HCT116 (cell line): ENCODE measurements around the gene OR10A5.

ENCODE experiments used
- CEBPB ChIP-seq: IDR thresholded peaks from 2 replicates; pipeline ENCODE4 v1.6.1; 2012; ENCODE audit warnings: low read depth
- EGR1 ChIP-seq: IDR thresholded peaks from 2 replicates; pipeline ENCODE4 v1.6.1; 2012; ENCODE audit warnings: low read depth
- EZH2 ChIP-seq: fragments of 200-600 bp; sonication (generic); IDR thresholded peaks from 2 replicates; pipeline ENCODE4 v1.6.1; 2017; ENCODE audit warnings: antibody characterized with exemption, mixed run types
- EZH2phosphoT487 ChIP-seq: fragments of 200-600 bp; IDR thresholded peaks from 2 replicates; pipeline ENCODE4 v1.6.1; 2018; ENCODE audit warnings: antibody characterized with exemption, borderline replicate concordance
- POLR2A ChIP-seq: IDR thresholded peaks from 2 replicates; pipeline ENCODE4 v1.7.0; 2011; ENCODE audit warnings: borderline replicate concordance; ENCODE audit not compliant: insufficient read depth, insufficient read length; ENCODE audit errors: extremely low read depth
- POLR2AphosphoS5 ChIP-seq: IDR thresholded peaks from 2 replicates; pipeline ENCODE4 v1.6.1; 2011; ENCODE audit warnings: mild to moderate bottlenecking, low read depth, low read length, moderate library complexity
- SIN3A ChIP-seq: IDR thresholded peaks from 2 replicates; pipeline ENCODE4 v1.6.1; 2012; ENCODE audit warnings: low read depth
- SP1 ChIP-seq: IDR thresholded peaks from 2 replicates; pipeline ENCODE4 v1.6.1; 2012; ENCODE audit warnings: low read depth
- YY1 ChIP-seq: IDR thresholded peaks from 2 replicates; pipeline ENCODE4 v1.6.1; 2011; ENCODE audit warnings: low read length, low read depth, moderate library complexity, mild to moderate bottlenecking; ENCODE audit not compliant: insufficient replicate concordance; ENCODE audit errors: extremely low read depth
- ZNF274 ChIP-seq: fragments of 200-500 bp; sonication (Bioruptor generic); IDR thresholded peaks from 2 replicates; pipeline ENCODE4 v1.6.1; 2014; ENCODE audit warnings: mild to moderate bottlenecking, low read depth, low read length, inconsistent platforms
- TF ChIP-seq, protein P1 (sequence below): IDR thresholded peaks from 2 replicates; pipeline ENCODE4 v1.6.1; 2012
- TF ChIP-seq, protein P2 (sequence below), 3 experiments: fragments of 200-600 bp in 1 of 3; sonication (generic) in 1 of 3; IDR thresholded peaks in 2 of 3; conservative IDR thresholded peaks in 1 of 3; 2 replicates each; pipeline ENCODE4 v1.5.1; 2012 to 2017; ENCODE audit warnings: low read depth in 2 of 3, low read length in 2 of 3, antibody characterized with exemption in 1 of 3, borderline replicate concordance in 1 of 3, control low read depth in 1 of 3, mild to moderate bottlenecking in 1 of 3, mixed read lengths in 1 of 3, mixed run types in 1 of 3, moderate library complexity in 1 of 3; ENCODE audit not compliant: insufficient read depth in 1 of 3
- TF ChIP-seq, protein P3 (sequence below): IDR thresholded peaks from 2 replicates; pipeline ENCODE4 v1.6.1; 2012; ENCODE audit warnings: low read depth
- TF ChIP-seq, protein P4 (sequence below): IDR thresholded peaks from 2 replicates; pipeline ENCODE4 v1.6.1; 2012

- TF ChIP-seq POLR2AphosphoS5: no peak
- no peak for TF ChIP-seq CEBPB
- no peak for TF ChIP-seq ZNF274
- TF ChIP-seq EZH2: no peak
- TF ChIP-seq, protein P1, sequence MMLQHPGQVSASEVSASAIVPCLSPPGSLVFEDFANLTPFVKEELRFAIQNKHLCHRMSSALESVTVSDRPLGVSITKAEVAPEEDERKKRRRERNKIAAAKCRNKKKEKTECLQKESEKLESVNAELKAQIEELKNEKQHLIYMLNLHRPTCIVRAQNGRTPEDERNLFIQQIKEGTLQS: no peak
- no peak for TF ChIP-seq EZH2phosphoT487
- no peak for TF ChIP-seq SP1
- TF ChIP-seq, protein P2, sequence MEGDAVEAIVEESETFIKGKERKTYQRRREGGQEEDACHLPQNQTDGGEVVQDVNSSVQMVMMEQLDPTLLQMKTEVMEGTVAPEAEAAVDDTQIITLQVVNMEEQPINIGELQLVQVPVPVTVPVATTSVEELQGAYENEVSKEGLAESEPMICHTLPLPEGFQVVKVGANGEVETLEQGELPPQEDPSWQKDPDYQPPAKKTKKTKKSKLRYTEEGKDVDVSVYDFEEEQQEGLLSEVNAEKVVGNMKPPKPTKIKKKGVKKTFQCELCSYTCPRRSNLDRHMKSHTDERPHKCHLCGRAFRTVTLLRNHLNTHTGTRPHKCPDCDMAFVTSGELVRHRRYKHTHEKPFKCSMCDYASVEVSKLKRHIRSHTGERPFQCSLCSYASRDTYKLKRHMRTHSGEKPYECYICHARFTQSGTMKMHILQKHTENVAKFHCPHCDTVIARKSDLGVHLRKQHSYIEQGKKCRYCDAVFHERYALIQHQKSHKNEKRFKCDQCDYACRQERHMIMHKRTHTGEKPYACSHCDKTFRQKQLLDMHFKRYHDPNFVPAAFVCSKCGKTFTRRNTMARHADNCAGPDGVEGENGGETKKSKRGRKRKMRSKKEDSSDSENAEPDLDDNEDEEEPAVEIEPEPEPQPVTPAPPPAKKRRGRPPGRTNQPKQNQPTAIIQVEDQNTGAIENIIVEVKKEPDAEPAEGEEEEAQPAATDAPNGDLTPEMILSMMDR (IDR thresholded peaks at IDR 0.05 in 2 of 3, conservative IDR thresholded peaks at IDR 0.05 in 1 of 3; ENCODE audit: borderline replicate concordance in 1 of 3, insufficient read depth in 1 of 3, low read depth in 2 of 3, low read length in 2 of 3): no peak
- TF ChIP-seq, protein P3, sequence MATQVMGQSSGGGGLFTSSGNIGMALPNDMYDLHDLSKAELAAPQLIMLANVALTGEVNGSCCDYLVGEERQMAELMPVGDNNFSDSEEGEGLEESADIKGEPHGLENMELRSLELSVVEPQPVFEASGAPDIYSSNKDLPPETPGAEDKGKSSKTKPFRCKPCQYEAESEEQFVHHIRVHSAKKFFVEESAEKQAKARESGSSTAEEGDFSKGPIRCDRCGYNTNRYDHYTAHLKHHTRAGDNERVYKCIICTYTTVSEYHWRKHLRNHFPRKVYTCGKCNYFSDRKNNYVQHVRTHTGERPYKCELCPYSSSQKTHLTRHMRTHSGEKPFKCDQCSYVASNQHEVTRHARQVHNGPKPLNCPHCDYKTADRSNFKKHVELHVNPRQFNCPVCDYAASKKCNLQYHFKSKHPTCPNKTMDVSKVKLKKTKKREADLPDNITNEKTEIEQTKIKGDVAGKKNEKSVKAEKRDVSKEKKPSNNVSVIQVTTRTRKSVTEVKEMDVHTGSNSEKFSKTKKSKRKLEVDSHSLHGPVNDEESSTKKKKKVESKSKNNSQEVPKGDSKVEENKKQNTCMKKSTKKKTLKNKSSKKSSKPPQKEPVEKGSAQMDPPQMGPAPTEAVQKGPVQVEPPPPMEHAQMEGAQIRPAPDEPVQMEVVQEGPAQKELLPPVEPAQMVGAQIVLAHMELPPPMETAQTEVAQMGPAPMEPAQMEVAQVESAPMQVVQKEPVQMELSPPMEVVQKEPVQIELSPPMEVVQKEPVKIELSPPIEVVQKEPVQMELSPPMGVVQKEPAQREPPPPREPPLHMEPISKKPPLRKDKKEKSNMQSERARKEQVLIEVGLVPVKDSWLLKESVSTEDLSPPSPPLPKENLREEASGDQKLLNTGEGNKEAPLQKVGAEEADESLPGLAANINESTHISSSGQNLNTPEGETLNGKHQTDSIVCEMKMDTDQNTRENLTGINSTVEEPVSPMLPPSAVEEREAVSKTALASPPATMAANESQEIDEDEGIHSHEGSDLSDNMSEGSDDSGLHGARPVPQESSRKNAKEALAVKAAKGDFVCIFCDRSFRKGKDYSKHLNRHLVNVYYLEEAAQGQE: no peak
- TF ChIP-seq POLR2A: no peak
- TF ChIP-seq, protein P4, sequence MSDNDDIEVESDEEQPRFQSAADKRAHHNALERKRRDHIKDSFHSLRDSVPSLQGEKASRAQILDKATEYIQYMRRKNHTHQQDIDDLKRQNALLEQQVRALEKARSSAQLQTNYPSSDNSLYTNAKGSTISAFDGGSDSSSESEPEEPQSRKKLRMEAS: no peak
- no peak for TF ChIP-seq EGR1
- no peak for TF ChIP-seq SIN3A
- TF ChIP-seq YY1: no peak
Observed at GRCh38 chr11:6892400-6892799, 46.9 kb downstream of the OR10A5 start, which contains the start of gene OR2D2.
